Measurements from ENCODE around the gene TRAF3IP1.
"Not testable (repeated sequence)": the region's sequence is repeated elsewhere in the genome, so short reads cannot be mapped to it uniquely, and the experiment has no call there.

Gene TRAF3IP1

DNA sequence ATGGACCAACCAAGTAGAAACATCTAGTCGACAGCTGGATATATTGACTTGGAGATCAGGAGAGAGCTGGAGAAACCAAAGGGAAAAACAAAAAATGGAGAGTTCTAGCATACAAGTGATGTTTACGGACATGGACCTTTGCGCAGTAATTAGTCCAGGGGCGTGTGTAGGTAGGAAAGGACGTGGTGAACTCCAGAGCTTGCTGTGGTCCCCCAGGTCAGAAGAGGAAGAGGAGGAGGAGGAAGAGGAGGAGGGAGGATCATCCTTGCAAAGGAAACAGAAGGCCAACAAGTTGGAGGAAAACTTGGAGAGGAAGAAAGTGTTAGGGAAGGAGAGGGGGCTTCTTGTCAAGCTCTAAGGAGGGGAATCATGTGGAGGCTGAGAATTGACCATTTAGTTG lies 17.5 kb downstream of the TRAF3IP1 start:
- in situ Hi-C loops (cut with MboI; ENCODE audit: low sequenced_read_pairs): no loop called here

DNA sequence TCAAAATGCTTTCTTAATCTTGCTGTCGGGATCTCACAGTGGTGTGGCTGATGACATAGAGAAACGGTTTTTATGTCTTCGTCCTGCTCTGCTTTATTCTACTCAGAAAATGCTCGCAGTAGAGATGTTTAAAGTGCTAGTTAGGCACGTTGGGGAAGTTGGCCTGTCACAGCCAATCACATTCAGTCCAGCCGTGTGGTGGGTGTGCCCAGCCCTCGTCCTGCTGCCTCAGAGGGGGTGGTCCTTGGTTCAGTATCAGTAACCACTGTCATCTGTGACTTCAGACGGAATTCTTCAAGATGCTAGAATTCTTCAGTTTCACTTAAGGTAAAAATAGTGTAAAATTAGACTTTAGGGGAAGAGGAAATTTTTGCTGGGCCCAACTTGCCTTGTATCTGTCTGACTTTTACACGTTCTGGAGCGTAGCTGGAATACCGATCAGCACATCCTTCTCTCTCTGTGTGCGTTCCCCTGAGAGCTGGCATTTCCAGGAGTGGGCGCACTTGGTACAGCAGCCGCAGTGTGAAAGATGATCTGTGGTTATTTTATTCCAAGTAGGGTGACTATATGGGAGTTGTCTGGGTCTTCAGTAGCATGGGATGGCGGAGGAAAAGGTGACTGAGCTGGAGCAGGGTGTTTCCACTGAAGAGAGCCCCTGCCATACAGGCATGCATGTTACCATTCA lies 18.5 kb downstream of the TRAF3IP1 start:
- in situ Hi-C loops (cut with MboI; ENCODE audit: low sequenced_read_pairs): no loop called here

DNA sequence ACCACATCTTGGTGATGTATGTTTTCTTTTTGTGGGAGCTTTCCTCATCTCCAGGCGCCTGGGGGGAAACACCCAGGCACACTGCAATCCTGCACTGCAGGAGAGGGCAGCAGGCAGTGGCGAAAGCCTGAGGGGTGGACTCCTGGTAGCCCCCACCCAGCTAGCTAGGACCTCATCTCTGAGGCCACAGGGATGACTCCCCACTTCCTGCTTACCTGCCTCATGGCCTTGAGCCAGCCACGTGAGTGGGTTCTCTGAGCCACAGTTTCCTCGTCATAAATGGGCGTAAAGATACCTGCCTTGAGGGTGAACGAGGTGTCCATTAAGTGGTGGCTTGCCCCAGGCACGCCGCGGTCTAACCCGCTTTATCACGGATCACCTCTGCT lies 19.1 kb downstream of the TRAF3IP1 start:
- in situ Hi-C loops (cut with MboI; ENCODE audit: low sequenced_read_pairs): no loop called here

DNA sequence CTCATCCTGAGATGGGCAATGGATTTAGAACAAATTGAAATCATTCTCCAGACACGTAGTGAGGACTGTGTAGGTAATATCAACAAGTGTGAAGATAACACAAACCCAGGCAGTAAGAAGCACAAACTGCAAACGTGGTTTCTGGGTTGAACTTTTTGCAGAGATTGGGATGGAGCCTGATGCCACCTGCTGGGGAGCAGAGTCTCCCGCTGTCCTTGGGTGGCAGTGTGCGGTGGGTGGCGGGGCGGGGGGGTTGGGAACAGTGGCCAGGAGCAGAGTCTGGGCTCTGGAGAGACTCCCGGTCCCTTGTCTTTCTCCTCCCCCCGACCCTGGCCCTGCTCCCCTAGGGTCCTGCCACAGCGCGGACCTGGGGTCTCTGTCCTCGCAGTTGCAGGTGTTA lies 19.5 kb downstream of the TRAF3IP1 start:
- in situ Hi-C loops (cut with MboI; ENCODE audit: low sequenced_read_pairs): no loop called here

DNA sequence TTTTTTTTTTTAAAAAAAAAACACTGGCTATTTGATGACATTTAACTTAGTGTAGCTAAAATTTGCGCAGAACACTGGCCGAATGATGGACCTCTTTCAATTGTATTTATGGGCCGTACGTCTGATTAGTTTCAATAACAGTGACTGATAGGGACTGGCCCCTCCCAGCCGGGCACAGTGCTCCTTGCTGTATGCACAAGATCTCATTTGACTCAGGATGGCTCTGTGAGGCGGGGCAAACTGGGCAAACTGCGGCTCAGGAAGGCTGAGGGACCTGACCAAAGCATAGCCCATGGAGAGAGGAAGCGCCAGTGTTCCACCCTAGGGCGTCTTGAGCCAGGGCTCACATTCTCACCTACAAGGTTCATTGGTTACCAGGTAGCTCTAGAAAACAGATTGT lies 21.2 kb downstream of the TRAF3IP1 start:
- in situ Hi-C loops (cut with MboI; ENCODE audit: low sequenced_read_pairs): no loop called here

DNA sequence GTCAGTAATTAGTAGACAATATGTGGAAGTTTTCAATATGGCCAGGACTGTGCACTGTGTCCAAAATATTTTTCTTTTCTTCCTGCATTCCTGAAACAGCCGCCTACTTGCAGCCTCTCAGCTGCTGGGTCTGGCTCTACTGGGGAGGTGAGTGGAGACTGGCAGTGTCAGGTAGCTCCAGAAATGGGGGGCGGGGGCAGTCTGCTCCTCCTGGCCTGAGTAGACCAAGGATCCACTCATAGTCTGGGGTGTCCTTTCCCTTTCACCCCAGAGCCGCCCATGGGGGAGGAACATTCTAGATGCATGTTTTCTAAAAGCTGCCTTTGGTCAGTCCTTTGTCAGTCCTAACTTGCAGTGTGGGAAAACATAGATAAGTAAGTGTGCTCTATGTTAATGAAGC lies 23.7 kb downstream of the TRAF3IP1 start:
- in situ Hi-C loops (cut with MboI; ENCODE audit: low sequenced_read_pairs): no loop called here

DNA sequence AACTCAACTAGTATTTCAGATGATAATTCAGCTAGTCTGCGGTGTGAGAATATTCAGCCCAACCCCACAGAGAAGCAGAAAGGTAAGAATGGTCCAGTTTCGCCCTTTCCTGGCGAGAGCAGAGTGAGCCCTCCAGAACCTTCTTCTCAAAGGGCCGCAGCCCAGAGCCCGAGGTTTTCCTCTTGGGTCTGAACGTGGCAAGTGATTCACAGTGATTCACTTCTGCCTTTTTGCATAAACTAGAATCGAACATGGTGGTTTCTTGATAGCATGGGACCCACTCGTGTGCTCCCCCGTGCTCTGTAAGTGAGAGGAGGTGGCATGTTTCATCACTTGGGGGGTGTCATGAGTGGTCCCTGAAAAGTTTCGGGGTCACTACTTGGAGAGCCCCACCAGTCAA lies 24.2 kb downstream of the TRAF3IP1 start:
- in situ Hi-C loops (cut with MboI; ENCODE audit: low sequenced_read_pairs): no loop called here

DNA sequence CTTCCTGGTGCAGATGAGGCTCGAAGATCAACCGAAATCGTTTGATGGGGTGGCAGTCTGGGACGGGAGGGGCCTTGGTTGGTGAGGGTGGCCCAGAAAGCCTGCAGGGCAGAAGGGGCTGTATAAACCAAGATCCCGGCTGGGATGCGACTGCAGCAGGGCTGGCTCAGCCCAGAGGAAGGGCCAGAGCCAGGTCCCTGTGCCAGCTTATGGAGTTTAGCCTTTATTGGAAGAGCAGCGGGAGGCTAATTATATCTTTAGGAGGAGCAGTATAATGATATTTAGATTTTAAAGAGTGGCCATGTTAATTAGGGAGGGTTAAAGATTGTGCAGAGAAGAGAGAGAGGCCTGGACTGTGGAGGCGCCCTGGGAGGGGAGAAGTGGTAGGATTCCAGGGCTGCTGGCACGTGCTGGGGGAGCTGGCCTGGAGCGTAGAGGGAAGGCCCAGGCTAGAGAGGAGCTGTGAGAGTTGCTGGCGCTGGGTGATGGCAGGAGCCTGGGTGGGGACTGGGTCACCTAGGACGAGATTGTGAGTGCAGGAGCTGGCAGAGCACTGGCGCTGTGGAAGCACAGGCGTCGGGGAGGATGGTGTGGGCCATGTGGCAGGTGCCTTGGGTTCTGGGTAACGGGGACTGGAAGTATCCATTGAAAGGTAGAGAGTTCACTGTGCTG lies 25.1 kb downstream of the TRAF3IP1 start:
- in situ Hi-C loops (cut with MboI; ENCODE audit: low sequenced_read_pairs): no loop called here

DNA sequence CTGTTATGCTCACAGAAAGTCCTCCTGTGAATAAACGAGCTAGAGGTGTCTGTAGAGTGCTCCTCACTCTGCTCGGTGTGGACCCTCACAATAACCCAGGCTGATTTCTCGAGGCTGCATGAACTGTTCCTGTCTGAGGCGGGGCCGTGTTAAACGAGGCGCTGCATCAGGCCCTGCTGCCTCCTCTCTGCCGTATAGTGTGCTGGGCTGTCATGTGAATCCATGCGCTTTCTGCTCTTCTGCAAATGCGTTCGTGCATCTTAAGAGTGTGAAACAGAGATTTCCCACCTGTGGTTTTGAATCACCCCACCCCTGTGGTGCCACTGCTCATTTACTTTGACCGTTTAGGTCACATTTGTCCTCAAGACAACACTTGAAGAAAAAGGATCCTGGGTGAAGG lies 26.2 kb downstream of the TRAF3IP1 start:
- in situ Hi-C loops (cut with MboI; ENCODE audit: low sequenced_read_pairs): no loop called here

DNA sequence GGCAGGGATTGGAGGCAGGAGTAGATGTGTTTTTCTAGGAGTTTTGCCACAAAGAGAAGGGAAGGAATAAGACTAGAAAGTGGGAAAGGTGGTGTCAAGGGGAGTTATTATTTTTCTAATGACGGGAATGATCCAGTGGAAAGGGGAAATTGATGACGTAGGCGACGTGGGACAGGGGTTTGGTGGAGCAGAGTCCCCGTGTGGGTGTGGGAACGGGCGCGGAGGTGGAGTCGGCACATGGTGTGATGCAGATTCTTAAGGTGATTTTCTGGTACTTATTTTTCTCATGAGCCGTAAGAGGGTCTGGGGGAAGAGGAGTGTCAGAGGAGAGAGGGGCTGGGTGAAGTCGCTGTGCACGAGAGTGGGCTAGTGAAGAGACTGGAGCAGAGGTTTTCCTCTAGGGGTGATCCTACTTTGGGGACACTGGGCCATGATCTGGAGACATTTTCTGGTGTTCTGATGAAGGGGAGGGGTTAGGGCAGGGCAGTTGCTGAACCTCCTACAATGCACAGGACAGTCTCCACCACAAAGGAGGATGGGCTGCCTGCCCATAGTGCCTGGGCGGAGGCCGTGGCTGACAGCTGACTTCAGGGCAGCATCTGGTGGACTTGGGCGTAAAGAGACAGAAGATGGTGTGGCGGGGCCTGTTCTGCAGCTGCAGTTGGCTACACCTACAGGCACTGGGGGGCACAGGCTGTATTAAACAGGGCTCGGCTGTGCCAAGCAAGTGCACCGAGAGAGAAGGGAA lies 30.0 kb downstream of the TRAF3IP1 start:
- in situ Hi-C loops (cut with MboI; ENCODE audit: low sequenced_read_pairs): no loop called here

DNA sequence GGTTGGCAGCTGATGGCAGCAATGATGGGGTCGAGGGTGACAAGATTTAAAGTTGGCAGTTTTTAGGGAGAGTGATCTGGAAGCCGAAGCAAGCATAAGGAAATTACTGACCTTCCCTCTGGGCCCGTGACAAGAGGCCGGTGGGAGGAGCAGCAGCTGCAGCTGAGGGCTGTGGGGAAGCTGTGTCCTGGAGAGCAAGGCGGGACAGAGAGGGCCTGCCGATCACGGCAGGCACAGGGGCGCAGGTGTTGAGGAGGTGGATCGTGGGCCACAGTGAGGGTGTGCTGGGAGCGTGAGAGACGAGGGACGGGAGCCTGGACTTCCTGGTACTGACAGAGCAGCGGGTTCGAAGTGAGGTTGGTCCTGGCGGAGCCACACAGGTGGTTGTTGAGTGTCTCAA lies 31.0 kb downstream of the TRAF3IP1 start:
- in situ Hi-C loops (cut with MboI; ENCODE audit: low sequenced_read_pairs): no loop called here

DNA sequence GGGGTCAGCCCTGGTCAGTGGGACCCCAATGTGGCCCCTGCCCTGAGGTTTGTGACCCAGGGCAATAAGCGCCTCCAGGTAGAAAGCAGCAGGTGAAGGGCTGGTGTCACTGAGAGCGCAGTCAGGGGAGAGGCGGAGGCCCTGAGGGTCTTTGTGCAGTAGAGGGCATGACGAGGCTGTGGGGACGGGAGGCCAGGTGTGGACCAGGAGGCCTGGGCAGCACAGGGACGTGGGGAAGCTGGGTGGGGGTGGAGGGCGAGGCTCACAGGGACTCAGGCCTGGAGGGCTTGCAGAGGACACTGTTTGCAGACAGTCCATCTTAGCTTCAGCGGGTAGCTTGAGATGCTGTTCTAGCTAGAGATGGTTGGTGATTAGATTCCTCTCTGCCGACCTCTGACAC lies 32.0 kb downstream of the TRAF3IP1 start:
- in situ Hi-C loops (cut with MboI; ENCODE audit: low sequenced_read_pairs): no loop called here

DNA sequence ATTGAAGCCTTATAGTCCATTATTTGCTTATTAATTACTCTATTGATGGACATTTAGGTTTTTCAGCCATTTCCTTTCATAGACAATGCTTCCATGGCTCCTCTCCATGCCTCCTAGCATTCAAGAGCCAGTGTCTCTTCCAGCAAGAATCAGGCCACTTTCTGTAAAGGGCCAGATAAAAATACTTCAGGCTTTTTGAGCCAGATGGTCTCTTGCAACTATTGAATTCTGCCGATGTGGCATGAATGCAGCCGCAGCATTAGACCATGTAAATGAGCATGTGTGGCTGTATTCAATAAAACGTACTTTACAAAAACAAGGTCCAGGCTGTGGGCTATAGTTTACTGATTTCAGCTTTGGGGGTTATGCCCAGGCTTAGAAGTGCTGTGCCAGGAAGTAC lies 38.5 kb downstream of the TRAF3IP1 start:
- in situ Hi-C loops (cut with MboI; ENCODE audit: low sequenced_read_pairs): no loop called here

DNA sequence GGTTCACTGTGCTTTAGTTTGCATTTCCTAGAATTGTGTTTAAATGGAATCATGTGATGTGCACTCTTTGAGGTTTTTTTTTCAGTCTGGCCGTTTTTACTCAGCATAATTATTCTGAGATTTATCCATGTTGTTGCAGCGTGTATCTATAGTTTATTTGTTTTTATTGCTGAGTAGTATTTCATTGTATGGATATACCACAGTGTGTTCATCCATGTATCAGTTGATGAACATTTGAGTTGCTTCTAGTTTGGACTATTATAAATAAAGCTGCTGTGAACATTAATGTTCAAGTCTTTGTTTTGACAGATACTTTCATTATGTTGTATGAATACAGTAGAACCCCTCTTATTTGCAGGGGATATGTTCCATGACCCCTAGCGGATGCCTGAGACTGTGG lies 39.1 kb downstream of the TRAF3IP1 start:
- in situ Hi-C loops (cut with MboI; ENCODE audit: low sequenced_read_pairs): no loop called here

DNA sequence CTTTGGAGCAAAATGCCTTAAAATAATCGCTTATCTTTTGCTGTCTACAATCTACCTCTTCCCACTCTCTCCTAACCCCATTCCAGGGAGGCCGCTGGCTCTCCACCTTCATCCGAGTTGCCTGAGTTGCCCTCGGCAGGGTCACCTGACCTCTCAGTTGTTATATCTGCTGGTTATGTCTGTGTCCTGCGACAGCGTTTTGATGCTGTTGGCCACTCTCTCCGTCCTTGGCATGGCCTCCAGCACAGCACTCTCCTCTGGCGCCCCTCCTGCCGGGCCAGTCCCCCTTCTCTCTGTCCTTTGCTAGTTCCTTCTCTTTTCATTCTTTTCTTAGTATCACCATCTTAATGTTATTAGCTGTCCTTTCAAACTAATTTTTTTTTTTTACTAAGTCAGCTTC lies 41.6 kb downstream of the TRAF3IP1 start:
- in situ Hi-C loops (cut with MboI; ENCODE audit: low sequenced_read_pairs): loop anchor here (10.0 kb wide), 1 partner anchor 93 kb away; no protein-coding TSS in a partner anchor

DNA sequence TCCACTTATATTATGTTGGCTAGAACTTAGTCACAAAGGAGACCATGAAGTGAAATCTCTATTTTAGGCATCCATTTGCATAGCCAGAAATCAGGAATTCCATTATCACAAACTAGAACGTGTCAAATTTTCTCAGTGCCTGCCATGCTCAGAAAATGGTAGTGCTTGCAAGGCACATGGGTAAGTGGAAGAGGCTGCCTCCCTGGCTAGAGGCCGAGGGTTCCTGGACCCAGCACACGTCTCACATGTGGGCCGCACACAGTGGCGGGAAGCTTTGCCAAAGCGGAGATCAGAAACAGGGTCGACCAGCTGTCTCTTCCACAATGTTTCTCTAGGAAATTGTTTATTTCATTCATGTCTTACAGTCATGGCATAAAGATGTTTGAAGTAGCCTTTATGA lies 42.3 kb downstream of the TRAF3IP1 start:
- in situ Hi-C loops (cut with MboI; ENCODE audit: low sequenced_read_pairs): loop anchor here (10.0 kb wide), 1 partner anchor 92 kb away; no protein-coding TSS in a partner anchor

DNA sequence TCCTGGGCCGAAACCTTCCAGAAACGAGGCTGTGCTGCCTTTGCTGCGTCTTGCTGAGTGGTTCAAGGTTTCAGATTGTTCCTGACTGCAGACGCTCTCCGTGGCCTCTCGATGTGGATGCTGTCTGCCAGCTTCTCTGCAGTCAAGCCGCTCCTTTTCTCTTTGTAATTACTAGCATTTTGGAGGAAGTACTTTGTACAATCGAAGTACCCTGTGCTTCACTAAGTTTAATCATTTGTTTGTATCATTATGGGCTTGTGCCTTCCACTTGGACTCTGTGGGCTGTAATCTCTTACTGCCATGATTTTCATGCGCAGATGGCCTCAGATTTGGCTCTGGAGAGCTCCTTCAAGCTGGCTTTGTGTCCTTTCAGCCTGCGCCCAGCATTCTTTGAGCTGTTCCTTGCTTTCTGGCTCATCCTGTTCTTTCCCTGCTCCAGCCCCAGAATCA lies 49.3 kb downstream of the TRAF3IP1 start:
- in situ Hi-C loops (cut with MboI; ENCODE audit: low sequenced_read_pairs): loop anchor here (10.0 kb wide), 1 partner anchor 85 kb away; no protein-coding TSS in a partner anchor

DNA sequence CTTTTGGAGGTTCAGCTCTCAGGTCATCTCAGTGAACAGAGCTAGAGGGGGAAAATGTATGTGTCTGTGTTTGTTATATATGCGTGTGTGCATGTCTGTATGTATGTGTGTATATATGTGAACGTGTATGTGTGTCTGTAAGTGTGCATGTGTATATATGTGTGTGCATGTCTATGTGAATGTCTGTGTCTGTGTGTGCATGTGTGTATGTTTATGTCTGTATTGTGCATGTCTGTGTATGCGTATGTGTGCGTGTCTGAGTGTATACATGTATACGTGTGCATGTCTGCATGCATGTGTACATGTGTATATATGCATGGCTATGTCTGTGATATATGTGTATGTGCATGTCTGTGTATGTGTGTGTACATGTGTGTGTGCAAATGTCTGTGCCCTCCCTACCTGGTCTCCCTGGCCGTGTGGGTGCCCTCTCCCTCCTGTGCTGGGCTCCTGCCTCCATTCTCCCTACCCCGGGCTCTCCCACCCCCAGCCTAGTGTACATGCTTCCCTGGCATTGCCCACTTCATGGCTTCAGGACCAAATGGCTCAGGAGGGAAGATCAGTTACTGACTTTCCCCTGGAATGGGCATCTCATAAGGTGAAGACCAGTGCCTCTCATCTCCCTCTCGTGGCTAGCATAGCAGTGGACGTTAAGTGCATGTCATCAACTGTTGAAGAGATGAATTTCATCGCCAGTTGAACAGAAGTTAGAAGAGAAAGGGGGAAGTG lies 49.9 kb downstream of the TRAF3IP1 start:
- in situ Hi-C loops (cut with MboI; ENCODE audit: low sequenced_read_pairs): no loop called here

DNA sequence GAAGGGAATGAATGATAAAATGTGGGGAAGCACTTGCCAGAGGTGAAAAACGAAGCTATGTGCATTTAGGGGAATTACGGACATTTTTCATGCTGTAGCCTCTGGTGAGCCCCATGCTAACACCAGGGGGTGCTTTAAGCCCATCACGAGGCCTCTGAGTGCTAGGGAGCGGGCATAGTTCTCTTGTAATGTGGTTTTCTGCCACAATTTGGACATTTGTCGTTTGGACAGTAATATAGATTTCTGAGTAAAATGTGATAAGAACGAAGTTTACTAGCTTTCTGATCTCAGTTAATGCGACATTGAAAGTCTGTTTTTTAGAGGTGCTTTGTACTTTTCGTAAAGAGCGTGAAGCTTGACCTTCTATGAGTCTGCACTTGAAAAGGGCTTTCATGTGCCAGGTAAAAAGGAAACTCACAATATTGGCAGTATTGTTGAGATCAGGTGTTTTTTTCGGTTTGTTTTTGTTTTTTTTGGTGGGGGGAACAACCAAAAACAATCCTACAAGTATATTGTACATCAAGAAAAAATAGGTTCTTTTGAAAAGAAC lies 50.6 kb downstream of the TRAF3IP1 start:
- in situ Hi-C loops (cut with MboI; ENCODE audit: low sequenced_read_pairs): no loop called here

DNA sequence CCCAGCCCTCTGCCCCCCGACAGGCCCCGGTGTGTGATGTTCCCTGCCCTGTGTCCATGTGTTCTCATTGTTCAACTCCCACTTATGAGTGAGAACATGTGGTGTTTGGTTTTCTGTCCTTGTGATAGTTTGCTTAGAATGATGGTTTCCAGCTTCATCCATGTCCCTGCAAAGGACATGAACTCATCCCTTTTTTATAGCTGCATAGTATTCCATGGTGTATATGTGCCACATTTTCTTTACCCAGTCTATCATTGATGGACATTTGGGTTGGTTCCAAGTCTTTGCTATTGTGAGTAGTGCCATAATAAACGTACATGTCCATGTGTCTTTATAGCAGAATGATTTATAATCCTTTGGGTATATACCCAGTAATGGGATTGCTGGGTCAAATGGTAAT lies 52.0 kb downstream of the TRAF3IP1 start:
- in situ Hi-C loops (cut with MboI; ENCODE audit: low sequenced_read_pairs): not testable (repeated sequence)

DNA sequence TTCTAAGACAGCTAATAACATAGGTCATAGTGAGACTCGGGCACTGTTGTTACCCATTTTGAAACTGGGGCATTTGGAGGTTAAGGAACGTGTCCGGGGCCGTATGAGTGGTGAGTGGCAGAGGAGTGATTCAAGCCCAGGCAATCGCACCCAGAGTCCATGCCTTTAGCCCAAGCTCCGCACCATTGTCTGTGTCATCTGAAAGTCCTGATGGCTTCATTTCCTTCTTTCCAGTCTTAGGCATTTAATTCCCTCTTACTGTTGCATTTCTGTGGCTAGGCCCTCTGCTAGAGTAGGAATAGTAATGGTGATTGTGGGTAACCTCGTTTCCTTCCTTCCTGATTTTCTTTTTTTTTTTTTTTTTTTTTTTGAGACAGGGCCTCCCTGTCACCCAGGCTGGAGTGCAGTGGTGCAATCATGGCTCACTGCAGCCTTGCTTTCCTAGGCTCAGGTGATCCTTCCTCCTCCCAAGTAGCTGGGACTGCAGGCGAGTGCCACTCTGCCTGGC lies 56.6 kb downstream of the TRAF3IP1 start:
- in situ Hi-C loops (cut with MboI; ENCODE audit: low sequenced_read_pairs): no loop called here

All from HL-60/S4 treated with phorbol 12-myristate 13-acetate at 8.2 ng/mL for 4 days and 3 days (cell line).